GM21390 (cell line): ENCODE measurements around the gene ADAMTSL4.
"Not testable (repeated sequence)": the region's sequence is repeated elsewhere in the genome, so short reads cannot be mapped to it uniquely, and the experiment has no call there.

ENCODE experiments used
- ATAC-seq: cut with Tn5 transposase; IDR thresholded peaks from one replicate; pipeline ENCODE4 v1.9.1; 2021; ENCODE audit not compliant: unreplicated experiment

Gene ADAMTSL4

DNA sequence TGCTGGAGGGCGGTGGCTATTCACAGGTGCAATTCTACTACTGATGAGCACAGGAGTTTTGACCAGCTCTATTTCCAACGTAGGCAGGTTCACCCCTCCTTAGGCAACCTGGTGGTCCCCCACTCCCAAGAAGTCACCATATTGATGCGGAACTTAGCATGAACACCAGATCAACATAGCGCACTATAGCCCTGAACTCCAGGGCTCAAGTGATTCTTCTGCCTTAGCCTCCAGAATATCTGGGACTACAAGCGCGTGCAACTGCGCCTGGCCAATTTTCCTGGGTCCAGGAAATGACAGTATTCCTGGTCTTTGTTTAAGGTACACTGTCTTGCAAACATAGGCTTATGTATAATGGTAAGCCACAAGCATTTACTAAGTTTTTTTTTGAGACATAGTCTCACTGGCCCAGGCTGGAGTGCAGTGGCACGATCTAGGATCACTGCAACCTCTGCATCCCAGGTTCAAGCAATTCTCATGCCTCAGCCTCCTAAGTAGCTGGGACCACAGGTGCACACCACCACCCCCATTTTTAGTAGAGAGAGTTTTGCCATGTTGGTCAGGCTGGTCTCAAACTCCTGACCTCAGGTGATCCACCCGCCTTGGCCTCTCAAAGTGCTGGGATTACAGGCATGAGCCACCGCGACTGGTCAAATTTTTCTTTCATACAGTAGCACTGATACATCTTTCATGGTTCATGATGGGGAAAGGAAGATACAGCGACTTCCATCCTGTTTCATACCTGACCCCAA, 17.6 kb downstream of the ADAMTSL4 start:
- ATAC-seq, result no peak

DNA sequence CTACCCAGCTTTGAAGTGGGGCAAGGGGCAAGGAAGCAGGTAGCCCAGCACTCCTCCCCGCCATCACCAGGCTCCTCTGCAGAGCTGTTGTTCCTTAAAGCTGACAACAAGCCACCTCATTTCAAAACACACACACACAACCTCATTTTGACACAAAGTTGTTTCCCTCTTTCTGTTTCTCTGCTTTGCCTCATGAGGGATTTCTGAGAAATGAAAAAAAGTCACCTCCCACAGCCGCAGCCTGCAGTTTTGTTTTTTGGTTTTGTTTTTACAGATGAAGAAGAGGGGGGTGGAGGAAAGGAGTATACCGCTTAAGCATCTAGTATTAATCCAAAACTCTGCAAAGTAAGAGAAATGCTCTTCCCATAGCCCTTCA, 18.1 kb downstream of the ADAMTSL4 start:
- ATAC-seq, result no peak

DNA sequence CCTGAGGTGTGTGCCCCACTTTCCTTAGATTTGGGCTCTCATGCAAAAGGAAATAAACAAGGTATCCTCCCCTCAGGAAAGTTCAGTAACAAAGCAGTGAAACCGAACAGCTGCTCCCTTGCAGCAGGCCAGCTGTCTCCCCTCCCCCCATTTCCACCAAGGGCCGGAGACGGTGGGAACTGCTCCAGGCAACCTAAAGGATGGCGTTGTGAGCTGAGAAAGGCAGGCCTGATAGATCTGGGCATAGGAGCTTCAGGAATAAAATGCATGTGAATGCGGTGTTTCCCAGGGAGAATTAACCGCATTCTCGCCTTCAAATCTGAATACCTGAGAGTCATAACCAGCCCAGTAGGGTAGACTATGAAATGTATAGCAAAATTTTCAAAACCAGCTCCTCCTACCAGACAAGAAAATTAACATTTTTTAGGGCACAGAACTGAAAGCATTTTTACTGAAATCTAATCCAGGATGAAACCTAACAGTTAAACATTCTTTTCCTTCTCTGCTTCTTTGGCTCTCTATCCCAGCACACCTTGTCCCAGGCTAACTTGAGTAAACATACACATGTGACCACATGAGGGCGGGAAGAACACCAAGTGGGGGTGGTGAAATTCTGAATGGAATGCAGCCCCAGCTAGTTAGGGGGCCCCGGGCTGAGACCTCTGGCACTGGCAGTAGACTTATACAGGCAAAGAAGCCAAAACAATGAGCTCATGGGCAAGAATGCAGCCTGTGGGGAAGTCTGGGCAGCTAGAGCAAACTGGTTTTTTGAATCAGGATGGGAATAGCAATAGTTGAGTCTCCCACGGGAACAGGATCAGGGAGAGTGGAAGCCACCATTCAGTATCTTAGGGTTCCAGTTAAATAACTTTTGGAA, 18.7 kb downstream of the ADAMTSL4 start:
- ATAC-seq, result no peak

DNA sequence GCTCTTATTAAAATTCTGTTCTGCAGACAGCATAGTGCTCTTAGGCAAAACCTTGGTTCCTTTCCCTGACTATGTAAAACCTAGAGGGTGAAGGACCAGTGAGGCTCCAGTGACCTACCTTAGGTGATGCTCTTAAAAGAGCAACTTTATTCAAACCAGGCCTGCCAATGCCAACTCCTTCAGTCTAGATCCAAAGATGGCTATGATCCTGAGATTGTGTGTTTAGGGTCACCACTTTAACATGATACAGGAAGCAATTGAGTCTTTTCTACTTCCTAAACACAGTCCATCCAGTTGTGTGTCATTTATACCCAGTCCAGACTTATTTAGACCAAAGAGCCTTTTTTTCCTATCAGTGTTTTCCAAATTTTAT, 19.4 kb downstream of the ADAMTSL4 start:
- ATAC-seq, result no peak

DNA sequence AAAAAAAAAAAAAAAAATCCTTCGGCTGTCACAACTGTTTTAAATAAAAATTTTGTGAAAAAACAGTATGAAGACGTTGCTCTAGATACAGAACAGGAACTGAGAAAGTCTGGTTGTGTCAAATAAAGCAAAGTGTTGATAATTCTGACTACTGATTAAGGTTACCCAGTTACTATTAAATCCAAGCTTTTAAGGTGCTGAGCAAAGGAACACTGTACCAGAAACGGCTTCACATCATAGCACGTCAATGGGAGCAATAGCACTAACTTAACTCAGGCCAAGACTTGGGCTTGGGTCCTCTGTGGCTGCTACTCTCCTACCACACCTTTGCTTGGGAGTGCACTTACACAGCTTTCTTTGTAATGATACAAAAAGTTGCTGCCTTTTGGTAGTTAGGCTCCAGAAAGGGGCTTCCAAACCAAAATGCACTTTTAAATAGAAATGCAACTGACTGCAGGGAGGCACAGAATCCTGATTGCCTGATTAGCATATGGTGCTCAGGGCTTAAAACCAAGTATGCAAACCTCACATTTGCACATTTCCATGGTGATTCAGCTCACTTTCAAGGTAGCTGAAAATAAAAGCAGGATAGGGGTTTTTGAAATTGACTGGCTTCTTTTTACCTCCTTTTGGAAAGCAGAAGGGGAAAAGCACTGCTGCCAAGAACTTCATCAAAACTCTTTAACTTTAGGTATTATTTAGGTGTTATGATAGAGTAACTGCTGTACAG, 23.9 kb downstream of the ADAMTSL4 start:
- no peak for ATAC-seq

DNA sequence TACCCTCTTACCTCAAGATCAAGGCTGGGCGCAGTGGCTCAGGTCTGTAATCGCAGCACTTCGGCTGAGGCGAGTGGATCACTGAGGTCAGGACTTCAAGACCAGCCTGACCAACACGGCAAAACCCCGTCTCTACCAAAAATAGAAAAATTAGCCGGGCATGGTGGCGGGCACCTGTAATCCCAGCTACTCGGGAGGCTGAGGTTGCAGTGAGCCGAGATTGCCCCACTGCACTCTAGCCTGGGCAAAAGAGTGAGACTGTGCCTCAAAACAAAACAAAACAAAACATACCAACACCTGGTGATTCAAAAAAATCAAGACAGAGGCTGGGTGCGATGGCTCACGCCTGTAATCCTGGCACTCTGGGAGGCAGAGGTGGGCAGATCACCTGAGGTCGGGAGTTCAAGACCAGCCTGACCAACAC, 24.5 kb downstream of the ADAMTSL4 start:
- not testable (repeated sequence) for ATAC-seq

DNA sequence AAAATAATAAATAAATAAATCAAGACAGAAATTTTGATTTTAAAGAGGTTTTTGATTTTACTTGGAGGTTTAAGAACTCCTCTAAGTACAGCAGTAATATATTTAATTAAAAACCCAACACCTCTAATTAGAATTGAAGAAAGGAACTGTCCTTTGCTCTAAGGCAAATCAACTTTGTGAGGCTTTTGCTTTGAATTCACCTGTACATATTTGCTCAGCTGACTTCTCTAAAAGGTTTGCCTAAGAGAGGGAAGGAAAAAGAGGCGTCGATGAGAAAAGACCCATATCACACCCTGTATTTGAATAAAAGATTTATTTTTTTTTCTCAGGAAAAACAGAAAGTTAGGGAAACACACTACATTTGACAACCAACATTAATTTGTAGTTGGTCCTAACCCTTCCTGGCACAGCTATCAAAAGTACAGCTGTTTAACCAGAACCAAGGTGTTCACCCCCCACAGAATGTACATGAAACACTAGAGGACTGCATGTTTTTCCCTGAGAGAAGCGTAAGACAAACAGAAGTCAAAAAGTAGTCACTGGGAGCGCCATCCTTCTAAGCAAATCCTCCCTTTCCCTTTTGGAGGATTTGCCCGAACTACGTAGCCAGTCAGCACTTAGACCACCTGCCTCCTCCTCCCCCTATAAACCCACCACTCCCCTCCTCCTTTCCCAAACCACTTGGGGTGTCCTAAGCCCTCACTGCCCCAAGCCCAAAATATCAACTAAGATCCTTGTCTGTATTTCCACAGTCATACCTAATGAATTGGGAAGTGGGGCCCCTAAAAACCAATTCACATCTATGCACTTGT, 25.3 kb downstream of the ADAMTSL4 start:
- no peak for ATAC-seq

DNA sequence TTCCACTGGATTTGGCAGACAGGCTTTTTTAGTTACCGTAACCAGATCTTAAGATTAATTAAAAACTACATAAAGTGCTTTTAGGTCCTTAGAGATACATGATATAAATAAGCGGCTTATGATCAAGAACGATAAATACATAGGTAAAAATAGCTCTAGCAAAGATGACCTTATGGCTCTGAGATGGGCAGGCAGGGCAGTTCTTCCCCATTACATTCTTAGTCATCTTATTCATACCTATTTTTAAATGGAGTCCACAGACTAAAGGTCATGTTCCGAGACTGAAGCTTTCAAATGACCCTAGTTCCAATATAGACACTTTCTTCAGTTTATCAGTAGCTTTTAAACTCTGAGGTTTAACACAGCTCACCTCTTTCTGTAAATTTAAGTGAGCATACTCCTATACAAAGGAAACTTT, 25.9 kb downstream of the ADAMTSL4 start:
- no peak for ATAC-seq

DNA sequence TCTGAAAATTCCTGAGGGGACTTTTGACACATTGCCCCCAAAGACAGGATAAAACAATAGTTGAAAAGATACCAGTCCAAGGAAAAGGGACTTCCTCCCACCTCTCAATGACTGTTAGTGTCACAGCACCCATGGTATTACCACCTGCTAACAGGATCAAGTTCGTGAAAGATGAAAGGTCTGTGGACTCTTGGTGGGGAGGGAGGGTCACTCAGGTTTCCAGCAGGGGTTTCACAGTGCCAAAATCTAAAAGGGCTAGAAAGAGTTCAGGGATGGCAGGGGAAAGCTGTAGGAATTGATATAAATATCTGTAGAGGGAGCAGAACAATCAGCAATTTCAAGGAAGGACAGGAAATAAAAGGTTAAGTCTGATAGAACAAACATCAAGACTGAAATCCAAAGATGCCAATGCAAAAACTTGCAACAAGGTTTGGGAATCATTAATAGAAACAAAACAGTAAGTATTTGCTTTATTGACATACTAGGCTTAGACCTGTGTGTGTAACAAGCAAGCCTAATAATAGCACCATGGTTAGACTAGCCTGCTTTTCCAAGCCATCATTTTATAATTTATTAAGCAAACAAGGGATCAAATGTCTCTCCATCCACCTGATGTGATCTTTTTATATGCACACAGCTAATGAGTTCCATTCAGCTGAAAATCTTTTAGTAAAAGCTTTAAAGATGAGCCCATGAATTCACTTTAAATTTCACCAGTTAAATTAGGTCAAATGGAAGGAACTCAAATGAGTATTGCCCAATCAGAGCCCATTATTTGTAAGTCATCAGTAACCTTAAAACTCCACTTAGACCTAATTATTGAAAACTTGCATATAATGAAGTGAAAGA, 26.5 kb downstream of the ADAMTSL4 start:
- no peak for ATAC-seq

DNA sequence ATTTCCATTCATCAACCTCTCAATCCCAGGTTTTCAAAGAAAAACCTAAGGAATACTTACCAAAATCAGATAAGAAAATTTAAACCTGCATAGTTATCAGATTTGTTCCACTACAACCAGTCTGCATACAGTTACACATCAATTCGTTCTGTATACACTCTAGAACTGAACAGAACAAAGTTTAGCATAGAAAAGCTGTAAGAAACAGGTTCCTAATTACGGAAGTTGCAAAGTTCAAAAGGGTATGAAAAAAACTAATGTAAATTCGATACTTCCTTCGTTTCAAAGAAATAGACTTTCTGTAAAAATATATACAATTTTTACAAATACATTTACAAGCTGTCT, 27.1 kb downstream of the ADAMTSL4 start:
- no peak for ATAC-seq

DNA sequence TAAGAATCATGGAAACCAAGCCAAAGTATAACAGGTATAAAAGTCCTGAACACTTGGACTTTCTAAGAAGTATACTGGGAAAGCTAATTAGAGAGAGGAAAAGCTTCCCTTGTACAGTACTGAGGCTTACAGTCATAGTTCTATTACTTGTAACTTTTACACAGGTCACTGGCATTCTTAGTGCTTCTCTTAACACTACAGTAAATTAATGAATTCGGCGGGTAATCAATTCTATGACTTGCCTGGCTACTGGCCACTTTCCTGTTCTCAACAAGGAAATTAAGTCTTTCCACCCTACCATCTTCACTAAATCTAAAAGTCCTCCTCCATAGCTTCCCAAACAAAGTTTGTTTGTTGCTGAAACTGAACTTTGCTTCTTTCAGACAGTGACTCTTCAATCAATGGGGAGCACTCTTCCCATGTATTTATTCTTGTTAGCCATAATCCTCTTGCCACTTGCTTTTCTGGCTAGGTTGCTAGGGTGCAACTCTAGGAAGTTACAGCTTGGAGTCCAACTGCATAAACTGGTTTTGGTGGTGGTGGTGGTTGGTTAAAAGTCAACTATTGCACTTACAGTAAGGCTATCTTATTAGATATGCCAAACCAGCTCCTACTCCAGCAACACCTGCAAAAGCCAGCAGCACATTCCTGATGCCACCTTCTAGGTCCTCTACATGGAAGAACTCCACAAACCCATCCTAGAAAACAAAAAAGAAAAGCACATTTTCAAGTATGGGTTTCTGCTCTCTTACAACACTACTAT, 27.8 kb downstream of the ADAMTSL4 start:
- no peak for ATAC-seq

DNA sequence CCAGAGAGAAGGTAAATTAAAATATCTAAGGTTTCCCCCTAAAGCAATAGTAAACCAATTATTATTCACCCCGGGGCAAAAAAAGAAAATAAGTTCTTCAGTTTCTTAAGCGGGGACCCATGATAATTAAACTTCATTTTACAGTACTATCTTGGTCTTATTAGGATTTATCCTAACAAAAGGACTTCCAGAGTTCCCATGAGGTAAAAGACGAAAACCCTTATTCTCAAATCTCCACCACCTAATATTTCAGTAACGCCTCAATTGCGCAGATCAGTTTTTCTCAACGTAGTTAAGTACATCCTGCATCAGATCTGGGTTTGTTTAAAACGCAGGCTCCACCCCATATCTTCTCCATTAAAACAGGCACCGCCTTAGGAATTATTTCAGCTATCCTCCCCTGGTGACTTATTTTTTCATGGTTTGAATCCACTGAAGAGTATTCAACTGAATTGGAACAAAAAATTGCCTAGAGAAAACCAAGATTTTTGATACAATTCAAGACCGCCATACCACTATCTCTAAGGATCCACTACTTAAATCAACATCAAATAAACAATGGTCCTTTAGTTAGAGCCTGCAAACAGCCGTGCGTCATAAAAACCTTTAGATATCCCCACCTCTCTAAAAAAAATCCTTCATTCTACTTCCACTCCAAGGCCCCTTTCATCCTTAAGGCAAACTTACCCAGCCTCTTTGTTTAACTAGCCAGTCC, 28.5 kb downstream of the ADAMTSL4 start:
- ATAC-seq, result no peak

DNA sequence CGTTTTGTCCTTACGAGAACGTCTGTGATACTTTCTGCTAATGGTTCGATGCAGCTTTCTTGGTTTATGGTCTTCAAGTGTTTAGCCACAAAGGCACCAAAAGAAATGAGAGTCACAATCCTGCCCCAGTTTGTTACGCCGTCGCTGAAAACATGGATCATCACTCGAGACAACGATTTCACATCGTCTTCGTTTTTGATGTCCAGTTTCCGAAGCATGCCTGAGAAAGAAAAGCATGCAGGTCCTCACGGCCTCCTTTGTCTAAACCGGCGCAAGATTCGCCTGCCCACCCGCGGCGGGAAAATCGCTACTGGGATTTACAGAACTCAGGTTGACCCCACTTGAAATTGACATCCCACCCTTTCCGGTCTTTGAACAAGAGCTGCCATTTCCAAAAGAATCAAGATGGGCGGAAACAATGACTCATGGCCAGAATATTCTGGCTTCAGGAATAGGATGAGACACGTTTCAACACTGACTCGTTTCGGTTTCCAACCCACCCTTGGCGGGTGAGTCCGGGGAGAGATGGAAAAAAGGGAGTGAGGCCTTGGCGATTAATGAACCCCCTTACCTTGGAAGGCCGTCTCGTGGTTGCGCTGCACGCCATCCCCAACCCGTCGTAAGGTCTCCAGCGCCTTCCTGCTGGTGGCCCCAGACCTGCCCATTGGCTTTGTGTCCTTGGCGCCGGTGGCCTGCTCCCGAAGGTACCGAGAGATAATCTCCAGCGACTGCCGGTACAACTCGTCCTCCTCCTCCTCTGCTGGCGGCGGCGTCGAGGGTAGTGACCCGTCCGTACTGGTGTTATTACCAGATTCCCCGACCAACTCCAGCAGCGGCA, 29.3 kb downstream of the ADAMTSL4 start:
- peak; percentile 5 for ATAC-seq

DNA sequence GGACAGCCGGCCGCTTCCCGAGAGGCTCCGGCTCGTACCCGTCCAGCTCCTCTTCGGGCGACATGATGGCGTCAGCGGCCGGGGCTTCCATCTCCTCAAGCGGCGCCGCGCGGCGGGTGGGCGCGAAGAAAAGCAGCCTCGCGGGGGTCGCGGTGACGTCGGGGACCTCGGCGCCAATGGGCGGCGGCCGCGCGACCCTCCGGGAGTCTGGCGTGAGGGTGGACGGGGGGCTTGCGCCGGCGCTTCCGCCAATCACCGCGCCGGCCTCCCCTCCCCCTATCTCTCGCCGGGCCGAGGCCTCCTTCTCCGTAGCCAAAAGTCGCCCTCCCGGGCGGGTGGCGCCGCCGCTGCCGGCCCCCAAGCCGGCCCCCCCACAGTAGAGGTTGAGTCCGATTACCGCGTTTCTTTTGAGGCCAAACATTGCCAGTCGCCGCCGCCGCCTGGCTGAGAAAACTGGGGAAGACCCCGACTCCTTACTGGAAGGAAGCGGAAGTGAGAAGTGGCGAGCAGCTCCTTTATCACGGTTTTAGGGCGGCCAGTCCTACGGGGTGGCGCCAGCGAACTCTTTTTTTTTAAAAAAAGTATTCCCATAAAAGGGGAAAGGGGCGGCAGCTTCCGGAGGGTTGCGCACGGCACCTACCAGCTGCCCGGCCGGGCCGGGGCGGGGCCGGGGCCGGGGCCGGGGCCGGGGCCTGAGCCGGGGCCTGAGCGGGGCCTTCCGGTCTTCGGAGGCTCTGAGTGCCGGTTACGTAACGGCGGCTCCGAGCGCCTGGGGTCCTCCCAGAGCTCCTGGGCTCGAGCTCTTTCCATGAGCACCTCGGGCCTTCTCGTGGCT, 30.1 kb downstream of the ADAMTSL4 start, which contains the start of gene MCL1:
Gene MCL1 (minus strand): TSS at position 501 of the 835 bp plus-strand sequence. CDS start 80 bp downstream, at position 421.
- ATAC-seq, result peak; percentile 81

DNA sequence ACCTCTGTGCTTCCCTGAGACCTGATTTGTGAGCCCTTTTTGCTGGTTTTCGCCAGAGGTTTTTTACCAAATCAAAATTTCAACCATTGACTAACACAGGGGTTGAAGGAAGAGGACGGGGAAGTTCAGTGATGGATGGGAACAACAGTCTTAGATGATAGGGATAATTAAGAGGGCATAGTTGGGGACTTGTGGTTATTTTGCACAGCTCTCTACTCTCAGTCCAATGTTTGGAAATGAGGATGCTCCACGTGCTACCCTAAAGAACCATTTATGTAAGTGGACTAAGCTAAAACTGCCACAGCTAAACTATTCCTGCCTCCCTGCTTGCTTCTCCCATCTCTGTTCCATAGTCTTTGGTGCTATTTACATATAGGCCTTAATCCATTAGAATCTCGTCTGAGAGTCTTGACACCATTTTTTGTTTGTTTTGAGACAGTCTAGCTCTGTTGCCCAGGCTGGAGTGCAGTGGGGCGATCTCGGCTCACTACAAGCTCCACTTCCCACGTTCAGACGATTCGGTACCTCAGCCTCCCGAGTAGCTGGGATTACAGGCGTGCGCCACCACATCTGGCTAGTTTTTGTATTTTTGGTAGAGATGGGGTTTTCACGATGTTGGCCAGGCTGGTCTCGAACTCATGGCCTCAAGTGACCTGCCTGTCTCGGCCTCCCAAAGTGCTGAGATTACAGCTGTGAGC, 30.9 kb downstream of the ADAMTSL4 start:
- no peak for ATAC-seq

DNA sequence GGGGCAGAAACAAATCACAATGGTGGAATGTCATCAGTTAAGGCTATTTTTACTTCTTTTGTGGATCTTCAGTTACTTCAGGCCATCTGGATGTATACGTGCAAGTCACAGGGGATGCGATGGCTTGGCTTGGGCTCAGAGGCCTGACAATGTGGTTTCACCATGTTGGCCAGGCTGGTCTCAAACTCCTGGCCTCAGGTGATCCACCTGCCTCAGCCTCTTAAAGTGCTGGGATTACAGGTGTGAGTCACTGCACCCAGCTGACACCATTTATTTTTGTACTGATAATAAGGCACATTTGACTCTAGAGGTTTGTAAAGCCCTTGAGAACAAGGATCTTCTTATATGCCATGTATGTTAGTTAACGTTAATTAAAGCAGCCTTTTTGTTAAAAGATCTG, 31.8 kb downstream of the ADAMTSL4 start:
- not testable (repeated sequence) for ATAC-seq
